Measurements from ENCODE around the gene MUC2.

The MUC2 gene

DNA sequence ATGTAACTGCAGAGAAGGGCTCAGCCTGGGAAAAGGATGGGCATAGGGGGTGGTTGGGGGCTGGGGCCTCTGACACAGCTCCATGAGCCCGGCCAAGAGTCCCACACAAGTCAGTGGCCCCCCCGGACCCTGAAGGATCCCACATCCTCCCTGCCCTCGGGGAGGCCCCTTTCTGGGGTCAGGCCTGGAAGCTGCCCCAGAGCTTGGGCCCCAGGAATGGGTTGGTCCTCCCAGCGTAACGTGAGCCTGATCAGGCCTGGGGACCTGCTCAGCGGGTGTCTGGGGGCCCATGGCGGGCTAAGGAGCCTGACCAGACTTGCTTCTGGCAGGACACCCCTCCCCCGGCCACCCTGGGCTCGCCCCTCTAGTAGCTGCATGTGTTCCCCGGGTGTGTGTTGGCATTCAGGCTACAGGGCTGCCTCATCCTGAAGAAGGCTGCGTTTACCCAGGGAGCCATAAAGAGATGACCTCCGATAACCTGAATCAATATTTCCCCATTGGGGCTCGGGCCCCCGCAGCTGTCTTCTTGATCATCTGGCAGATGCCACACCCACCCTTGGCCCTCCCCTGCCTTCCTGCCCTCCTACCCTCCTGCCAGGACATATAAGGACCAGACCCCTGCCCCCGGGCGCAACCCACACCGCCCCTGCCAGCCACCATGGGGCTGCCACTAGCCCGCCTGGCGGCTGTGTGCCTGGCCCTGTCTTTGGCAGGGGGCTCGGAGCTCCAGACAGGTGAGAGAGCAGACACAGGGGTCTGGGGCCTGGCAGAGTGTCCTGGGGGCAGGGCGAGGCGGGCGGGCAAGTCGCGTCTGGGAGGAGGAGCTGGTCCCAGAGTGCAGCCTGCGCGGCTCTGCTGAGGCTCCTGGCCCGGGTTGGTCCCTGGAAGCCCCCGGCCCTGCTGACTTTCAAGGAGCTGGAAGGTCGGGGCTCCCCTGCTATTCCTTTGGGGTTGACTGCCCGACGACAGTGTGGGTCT lies at the start of gene MUC2:
Gene MUC2 (plus strand): TSS at position 631 of the 978 bp plus-strand sequence.
- H3K4me3 ChIP-seq (replicated peaks in 1 of 2; ENCODE audit: low read depth in 2 of 2, low read length in 2 of 2): no peak within 1 kb of the TSS
- DNase-seq (ENCODE audit: low read depth in 2 of 2): no peak
- no peak for TF ChIP-seq CTCF (IDR thresholded peaks at IDR 0.05; ENCODE audit: low read depth, low read length)

DNA sequence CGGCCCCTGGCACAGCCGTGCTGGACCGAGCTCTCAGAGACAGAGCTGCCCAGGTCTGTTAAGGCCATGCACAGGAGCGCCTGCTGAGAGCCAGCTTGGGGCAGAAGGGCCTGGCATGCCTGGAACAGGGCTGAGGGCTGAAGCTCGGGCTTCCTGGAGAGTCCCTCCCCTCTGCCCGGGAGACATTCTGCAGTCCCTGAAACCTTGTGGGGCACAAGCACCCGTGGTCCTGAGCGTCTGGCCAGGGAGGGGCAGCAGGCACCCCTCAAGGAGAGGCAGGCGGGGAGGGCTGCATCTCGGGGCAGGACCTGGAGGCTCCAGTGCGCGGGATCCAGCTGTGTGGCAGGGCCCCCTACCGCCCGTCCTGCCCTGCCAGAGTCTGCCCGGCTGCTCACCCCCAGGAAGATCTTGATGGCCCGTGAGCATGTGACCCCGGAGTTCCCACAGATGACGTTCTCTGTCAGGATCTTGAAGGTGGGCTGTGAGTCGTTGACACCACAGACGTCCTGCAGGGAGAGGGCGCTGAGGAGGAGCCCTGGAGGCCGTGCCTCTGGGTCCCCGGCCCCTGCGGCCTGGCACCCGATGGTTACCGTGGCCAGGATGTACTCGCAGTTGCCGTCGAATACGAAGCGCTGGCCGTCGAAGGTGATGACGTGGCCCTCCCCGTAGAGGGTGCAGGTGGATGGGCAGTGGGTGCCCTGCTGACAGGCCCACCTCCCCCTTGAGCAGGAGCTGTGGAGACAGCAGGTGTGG lies 49.1 kb upstream of the MUC2 start:
- TF ChIP-seq CTCF (IDR thresholded peaks at IDR 0.05; ENCODE audit: low read depth, low read length): no peak
- no peak for DNase-seq (ENCODE audit: low read depth in 2 of 2)
- no peak overlapping the region for H3K4me3 ChIP-seq (replicated peaks in 1 of 2; ENCODE audit: low read depth in 2 of 2, low read length in 2 of 2)

- no peak overlapping the region for H3K4me3 ChIP-seq (replicated peaks in 1 of 2; ENCODE audit: low read depth in 2 of 2, low read length in 2 of 2)
- DNase-seq (ENCODE audit: low read depth in 2 of 2): no peak
- no peak for TF ChIP-seq CTCF (IDR thresholded peaks at IDR 0.05; ENCODE audit: low read depth, low read length)
Observed at GRCh38 chr11:1026163-1026450, 48.6 kb upstream of the MUC2 start.

DNA sequence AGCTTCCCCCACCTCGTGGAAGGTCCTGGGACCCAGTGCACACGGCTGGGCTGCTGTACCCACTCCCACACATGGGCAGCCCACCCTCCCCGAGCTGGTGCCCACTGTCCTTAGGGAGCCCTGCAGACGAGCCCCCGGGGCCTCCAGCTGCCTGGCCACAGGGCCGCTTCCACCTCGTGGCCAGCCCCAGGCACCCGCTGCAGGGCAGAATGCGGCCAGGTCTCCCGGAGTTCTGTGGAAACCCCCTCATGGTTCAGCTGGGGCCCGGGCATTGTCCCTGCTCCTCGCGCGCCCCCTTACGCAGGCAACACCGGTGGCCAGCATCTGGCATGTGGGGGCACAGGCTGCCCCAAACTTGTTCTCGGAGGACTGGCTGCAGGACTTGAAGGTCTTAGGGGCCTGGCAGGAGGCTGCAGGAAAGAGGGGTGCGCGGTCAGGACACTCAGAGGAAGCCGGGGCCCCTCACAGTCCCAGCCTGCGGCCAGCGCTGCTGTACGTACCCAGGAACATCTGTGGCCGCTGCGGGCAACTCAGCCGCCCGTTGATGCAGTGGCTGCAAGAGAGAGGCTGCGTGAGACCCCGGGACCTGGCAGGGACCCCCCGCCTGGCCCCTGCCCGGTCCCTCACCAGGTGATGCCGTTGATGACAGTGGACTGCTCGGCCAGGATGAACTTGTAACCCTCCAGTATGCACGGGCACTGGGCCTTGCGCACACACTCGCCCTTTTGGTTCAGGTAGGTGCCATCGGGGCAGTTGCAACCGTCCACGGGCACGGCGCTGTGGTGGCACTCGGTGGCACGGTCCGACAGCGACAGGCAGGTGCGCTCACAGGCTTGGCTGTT lies 47.8 kb upstream of the MUC2 start:
- no peak for DNase-seq (ENCODE audit: low read depth in 2 of 2)
- TF ChIP-seq CTCF (IDR thresholded peaks at IDR 0.05; ENCODE audit: low read depth, low read length): no peak
- H3K4me3 ChIP-seq (replicated peaks in 1 of 2; ENCODE audit: low read depth in 2 of 2, low read length in 2 of 2): no peak overlapping the region

DNA sequence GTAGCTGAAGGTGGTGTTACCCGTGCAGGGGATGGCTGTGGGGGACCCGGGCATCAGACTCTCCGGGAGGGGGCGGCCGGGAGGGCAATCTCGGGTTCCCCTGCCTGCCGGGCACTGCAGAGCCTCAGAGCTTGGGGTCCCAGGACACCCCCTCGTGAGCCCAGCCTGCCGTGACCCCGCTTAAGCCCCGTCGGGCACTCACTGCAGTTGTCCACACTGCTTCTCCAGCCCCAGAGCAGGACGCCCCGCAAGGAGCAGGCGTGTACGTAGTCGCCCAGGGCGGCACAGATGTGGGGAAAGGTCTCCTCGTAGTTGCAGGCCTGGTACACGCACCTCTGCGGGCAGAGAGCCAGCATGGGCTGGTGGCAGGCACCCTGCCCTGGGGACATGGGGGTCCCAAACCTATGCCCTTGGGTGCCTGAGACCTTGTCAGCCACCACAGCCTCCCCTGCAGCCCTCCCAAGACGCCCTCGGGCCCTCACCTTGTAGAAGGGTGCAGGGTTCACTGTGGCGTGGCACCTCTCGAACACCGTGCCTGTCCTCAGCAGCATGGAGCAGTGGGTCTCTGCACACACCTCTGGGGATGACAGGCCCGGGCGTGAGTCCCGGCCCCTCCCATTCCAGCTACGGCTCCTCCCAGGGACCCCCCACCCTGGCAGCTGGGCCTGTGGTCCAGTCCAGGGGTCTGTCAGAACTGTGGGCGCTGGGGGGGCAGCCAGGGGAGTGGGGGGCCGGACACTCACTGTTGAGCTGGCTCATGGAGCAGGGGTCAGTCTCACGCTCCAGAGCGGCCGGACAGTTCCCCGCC lies 47.0 kb upstream of the MUC2 start:
- no peak for TF ChIP-seq CTCF (IDR thresholded peaks at IDR 0.05; ENCODE audit: low read depth, low read length)
- no peak for DNase-seq (ENCODE audit: low read depth in 2 of 2)
- H3K4me3 ChIP-seq (replicated peaks in 1 of 2; ENCODE audit: low read depth in 2 of 2, low read length in 2 of 2): no peak overlapping the region

GRCh38 chr11:1028291-1028540 lies 46.5 kb upstream of the MUC2 start:
- no peak for DNase-seq (ENCODE audit: low read depth in 2 of 2)
- TF ChIP-seq CTCF (IDR thresholded peaks at IDR 0.05; ENCODE audit: low read depth, low read length): no peak
- H3K4me3 ChIP-seq (replicated peaks in 1 of 2; ENCODE audit: low read depth in 2 of 2, low read length in 2 of 2): no peak overlapping the region

All from cardiac fibroblast (primary cell).